AG09319 (cell line): ENCODE results near the gene OLFML2B.

Experiments
- DNase-seq: peaks from one replicate; pipeline ENCODE4 v3.0.0-alpha.2; 2010; ENCODE audit warnings: low read depth; ENCODE audit errors: extremely low read depth
- CTCF ChIP-seq: IDR thresholded peaks from 2 replicates; pipeline ENCODE4 v1.5.1; 2011; ENCODE audit warnings: low read depth, mild to moderate bottlenecking, inconsistent platforms, low read length, moderate library complexity

The OLFML2B gene

GRCh38 chr1:161982917-161983316 is 40.8 kb downstream of the OLFML2B start:
- DNase-seq: no peak
- TF ChIP-seq CTCF: no peak

GRCh38 chr1:161982507-161982895 is 41.2 kb downstream of the OLFML2B start:
- no peak for TF ChIP-seq CTCF

GRCh38 chr1:161981735-161982506 is 41.7 kb downstream of the OLFML2B start:
- TF ChIP-seq CTCF: no peak
- no peak for DNase-seq

More at GRCh38 chr1:161982507-161982895, 41.2 kb downstream of the OLFML2B start:
- no peak for DNase-seq

- no peak for TF ChIP-seq CTCF
- DNase-seq: no peak
These were observed 42.5 kb downstream of the OLFML2B start for GRCh38 chr1:161981126-161981525.

GRCh38 chr1:161978011-161978790 is 45.5 kb downstream of the OLFML2B start:
- no peak for DNase-seq
- no peak for TF ChIP-seq CTCF

- TF ChIP-seq CTCF: no peak
- no peak for DNase-seq
These were observed 49.5 kb downstream of the OLFML2B start for GRCh38 chr1:161973924-161974845.
